ENCODE measurements around the gene ATP6V0D1.
A peak's percentile ranks its signal among the peaks of the same experiment; 100 is the strongest.
"Not testable (repeated sequence)": the region's sequence is repeated elsewhere in the genome, so short reads cannot be mapped to it uniquely, and the experiment has no call there.

Gene ATP6V0D1

DNA sequence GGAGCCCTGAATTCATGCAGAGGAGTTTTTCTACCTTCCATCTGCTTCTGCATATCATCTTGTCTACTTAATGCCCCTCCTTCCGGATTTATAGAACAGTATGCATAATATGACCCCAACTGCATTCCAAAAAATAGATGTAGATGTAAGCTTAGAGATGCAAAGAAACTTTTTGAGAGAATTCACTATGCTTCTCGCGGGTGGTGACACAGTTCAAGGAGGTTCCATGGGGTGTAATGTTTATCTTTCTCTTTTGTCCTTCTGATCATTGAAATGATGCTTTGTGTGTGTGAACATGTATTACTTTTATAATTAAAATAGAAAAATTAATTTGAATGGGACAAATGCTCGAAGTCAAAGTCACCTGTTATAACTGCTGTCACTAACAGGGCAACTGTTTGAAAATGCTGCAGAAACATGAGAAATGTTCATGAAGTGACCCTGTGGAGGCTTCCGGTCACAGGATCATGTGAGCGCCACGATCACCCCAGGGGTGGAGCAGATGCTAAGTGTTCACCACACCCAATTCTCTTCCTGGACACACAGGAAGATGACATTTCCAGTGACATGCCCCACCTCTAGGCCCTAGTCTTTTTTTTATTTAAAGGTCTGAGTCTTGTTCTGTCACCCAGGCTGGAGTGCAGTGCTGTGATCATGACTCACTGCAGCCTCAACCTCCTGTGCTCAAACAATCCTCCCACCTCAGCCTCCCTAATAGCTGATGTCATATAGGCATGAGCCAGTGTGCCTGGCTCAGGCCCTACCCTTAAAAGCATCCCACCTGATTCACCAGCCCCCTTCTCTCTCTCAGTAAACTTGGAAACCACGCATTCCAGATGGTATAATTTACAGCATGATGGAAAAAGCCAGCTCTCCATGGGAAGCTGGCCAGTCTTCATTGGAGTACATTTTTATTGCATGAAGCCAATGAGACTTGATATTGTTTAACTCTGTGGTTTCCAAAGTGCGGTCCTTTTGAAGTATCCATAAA, 23.4 kb upstream of the ATP6V0D1 start:
- DNase-seq (ENCODE audit: low spot score): no peak

DNA sequence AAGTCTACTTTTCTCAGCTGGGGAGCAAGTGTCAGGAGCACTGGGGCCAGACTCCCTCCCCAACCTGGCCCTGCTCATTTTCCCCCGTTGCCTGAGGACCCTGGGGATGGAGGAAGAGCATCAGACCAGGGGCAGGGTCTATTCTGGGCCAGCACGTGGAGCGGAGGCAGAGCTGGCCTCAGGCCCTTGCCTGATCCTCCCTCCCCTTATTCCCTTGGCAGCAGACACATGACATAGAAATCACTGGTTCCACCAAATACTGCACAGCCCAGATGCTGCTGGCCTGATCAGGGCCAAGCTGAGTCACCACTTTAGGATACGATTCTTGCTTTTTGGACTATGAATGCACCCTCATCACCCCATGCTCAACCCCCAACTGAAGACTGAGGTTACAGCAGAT, 18.1 kb upstream of the ATP6V0D1 start:
- DNase-seq (ENCODE audit: low spot score): no peak

DNA sequence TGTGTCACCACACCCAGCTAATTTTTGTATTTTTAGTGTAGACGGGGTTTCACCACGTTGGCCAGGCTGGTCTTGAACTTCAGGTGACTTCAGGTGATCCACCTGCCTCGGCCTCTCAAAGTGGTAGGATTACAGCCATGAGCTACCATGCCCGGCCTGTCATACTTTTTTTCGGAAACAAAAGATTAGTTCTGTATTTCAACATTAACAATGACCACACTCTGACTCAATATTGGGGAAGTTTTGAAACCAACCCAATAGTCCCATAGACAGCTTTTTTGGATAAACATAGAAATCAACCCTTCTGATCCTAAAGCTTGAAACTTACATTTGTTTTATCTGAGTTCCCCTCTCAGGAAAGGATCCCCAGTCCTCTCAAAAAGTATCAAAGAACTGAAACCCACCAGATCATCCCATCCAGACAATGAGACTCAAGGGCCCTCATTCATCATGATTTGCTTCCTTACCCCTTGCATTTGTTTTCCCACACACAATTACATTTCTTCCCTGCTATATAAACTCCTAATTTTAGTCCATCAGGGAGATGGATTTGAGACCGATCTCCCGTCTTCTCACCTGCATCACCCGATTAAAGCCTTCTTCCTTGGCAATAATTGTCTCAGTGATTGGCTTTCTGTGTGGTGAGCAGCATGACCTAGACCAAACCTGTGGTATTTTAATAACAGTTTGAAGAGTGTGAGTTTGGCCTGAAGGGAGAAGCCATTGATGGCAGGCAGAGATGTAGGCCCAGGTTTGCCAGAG, 9.6 kb upstream of the ATP6V0D1 start:
- DNase-seq (ENCODE audit: low spot score): peak; percentile 31

DNA sequence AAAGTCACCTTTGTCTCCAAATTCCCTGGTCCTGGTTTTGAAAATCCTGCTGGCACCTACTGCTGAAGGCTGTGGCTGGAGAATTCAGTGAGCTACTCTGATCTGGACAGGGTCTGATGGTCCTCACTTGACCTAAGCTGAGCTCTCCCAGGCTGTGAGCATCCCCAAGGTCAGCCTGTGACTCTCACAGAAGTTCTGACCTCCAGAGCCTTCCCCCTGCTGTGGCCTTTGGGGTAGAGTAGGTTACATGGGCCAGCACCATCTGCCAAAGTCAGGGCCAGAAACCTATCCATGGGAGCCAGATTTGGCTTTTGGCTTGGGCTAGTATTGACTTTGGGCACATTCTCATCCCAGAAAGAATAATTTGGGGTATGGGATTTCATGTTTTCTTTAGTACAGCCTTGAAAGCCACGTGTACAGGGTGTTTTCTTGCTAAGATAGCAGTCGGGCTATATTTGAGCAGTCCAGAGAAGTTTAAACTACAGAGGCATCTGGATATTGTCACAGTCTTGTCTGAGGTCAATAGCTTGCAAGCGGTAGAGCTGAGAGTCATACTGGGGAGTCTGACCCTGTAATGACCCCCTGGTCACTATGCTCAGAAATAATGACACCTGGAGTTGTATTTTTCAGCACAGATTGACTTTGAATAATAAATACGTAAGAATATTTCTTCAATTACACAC, 8.6 kb upstream of the ATP6V0D1 start:
- no peak for DNase-seq (ENCODE audit: low spot score)

DNA sequence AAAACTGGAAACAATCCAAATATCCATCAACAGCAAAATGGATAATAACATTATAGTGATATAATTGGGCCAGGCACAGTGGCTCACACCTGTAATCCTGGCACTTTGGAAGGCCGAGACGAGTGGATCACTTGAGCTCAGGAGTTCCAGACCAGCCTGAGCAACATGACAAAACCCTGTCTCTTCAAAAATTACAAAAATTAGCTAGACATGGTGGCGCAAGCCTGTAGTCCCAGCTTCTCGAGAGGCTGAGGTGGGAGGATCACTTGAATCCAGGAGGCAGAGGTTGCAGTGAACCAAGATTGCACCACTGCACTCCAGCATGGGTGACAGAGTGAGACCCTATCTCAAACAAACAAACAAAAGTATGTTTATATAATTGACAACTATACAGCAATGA, 6.6 kb upstream of the ATP6V0D1 start:
- not testable (repeated sequence) for DNase-seq (ENCODE audit: low spot score)

DNA sequence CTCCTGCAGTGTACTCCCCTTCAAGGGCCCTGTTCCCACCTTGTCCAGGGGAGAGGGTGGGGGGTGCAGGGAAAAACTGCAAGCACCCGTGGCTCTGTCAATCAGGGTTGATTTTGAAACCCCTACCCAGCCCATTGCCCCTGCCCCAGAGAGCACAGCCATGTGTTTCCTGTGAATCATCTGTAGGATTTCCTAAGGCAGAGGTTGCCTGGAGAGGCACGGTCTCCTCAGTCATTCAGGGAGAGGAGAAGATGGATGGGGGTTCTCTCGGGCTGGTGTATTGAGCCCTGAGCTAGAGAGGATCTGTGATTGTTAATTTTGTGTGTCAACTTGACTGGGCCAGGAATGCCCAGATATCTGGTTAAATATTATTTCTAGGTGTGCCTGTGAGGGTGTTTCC, 5.8 kb upstream of the ATP6V0D1 start:
- DNase-seq (ENCODE audit: low spot score): no peak

DNA sequence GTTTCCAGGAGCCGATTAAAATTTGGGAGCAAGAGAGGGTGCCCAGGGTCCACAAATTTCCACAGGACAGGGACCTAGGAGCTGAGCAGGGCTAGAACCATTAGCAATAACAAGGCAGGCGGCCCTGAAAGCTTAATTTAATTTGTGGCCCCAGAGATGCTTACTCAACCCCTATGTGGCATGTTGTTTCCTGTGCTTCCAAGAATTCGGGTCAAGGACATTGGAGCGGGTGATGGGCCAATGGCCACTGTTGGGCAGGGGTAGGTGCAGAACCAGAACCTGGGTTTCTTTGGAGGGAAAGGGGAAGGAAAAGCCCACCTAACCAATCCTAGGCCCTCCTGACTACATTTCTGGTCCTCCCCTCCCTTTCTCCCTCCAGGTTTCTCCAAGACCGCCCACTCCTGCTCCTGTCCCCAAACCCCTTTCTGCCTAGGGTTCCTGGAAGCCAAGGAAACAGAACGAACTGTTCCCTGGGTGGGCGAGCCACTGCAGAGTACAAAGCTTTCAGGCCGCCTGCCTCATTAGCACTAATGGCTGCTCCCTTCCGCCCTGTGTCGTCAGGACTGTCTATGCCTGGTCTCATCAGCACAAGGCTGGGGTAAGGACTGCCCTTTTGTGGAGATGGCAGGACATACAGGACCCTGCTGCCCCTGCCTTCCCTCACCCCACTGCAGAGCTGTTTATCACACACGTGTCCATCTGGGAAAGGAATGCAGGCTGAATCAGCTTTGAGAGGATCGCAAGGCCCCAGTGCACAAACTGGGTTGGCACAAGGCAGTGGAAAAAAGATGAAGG, 3.0 kb upstream of the ATP6V0D1 start:
- DNase-seq (ENCODE audit: low spot score): no peak

DNA sequence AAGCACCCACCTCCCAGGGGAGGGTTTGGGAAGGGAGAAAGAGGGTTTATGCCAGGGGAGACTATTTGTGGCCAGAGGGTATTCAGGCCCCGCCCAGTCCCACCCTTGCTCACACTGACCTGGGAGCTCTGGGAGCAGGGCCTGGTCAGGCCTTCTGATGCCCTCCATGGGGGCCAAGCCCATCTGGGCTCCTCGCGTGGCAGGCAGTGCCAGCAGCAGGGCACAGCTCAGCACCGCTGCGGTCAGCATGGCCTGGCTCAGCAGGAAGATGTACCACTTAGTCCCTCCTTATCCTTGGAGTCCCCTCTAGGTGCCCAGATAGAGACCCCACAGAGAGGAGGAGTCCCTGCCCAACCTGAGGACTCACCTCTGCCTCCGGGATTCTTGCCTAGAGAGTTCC, 2.2 kb upstream of the ATP6V0D1 start, which contains the start of gene AGRP:
TSS of gene AGRP (minus strand) at position 398 of the 400 bp plus-strand sequence. CDS start at position 249, 149 bp downstream.
- DNase-seq (ENCODE audit: low spot score): no peak

DNA sequence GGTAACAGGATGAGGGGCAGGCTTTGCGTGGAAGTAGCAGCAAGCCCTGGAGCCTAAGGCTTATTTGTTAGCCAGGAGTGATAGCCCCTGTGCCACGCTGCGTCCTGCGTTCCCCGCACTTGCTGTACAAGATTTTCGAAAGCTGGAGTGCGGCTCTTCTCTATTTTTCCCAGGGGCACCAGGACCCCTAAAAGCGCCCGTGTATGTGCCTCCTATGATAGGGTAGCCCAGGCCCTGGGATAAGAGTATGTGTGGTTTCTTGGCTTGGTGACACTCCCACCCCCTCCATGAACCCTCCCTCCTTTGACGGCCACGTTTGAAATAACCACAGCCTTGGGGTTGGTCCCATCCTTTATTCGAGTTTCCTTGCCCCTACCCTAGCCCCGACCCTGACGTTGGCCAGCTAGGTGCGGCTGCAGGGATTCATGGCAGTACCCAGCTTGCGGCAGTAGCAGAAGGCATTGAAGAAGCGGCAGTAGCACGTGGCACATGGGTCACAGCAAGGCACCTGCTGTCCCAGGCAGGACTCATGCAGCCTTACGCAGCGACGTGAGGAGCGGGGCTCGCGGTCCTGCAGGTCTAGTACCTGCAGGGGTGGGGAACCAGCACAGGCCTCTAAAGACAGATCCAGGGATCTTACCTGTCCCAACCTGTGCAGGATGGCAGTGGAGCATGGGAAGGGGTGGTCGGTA, 1.4 kb upstream of the ATP6V0D1 start:
- DNase-seq (ENCODE audit: low spot score): no peak

DNA sequence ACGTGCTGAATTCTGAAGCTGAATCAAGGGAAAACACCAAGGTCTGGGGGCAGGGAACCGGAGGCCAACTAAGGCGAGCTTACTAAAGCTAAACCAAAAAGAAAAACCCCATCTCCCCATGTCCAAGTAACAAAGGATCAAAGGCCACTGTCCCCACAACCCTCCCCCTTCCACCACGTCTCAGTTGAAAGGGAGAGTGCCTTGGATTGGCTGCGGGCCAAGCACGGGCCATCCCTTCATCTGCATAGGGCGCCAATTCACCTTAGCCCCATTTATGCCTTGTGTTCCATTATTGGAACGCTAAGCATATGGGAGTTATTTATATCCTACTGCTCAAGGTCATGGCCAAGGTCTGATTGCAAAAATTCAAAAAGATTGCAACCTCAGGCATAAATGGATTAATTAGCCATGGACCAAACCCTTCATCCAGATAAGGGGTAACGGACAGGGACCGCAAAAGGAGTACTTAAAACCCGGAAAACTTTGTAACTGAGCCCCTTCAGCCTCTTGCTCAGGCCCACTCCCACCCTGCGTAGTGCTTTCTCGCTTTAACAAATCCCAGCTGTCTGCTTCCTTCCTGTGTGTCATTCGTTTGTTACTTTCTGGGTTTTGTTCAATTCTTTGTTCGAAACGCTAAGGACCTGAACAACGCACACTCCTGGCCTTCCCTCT, 740 bp upstream of the ATP6V0D1 start:
- peak; percentile 32 for DNase-seq (ENCODE audit: low spot score)

DNA sequence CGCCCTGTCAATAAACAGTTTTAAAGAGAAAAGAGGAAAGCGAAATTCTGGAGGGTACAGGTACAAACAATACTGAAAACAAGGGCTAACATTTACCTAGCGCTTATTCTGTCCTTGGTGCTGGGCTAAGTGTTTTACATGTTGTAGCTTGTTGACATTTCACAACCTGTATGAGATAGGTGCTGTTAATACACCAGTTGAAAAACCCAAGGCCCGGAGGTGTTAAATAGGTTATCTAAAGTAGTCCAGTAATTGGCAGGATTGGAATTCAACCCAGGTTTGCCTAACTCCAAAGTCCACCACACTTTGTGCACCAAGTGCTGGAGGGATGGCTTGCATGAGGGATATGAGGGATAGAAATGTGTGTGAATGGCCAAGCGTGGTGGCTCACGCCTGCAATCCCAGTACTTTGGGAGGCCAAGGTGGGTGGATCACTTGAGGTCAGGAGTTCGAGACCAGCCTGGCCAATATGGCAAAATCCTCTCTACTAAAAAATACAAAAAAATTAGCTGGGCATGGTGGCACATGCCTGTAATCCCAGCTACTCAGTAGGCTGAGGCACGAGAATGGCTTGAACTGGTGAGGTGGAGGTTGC, 2.9 kb downstream of the ATP6V0D1 start:
- DNase-seq (ENCODE audit: low spot score): no peak

DNA sequence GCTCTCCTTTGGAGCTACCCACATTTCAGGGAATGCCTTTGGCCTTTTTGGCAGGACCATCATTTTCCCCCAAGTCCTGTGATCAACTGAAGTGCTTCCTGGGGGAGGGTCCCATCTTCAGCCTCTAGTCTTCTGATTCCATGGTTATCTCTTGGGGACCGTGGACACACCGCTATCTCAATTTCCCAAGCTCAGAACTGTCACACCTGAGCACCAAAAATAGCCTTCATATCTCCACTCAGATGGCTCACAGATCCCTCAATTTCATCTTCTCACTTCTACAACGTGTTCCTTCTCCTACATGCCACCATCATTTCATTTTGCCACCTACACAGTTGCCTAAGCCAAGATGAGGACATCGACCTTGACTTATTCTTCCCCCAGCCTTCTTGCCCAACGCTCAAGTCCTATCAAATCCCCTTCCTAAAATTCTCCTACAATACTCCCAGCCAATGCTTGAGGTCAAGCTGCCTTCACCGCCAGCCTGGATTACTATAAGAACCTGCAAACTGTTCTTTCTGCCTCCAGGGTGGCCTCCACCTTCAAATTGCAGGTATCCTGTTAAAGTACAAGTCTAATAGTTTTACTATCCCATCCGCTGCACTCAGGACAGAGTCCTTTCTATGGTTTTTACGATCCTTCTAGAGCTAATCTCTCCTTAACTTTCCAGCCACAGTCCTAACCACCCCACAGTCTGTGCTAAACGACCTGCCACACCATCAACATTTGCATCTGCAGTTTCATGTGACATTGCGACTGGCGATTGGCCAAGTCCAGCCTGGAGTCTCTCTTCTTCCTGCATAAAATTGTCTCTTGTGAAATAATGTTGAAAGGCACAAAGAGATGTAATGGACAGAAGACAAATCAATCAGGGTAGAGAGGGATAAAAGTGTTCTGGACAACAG, 6.2 kb downstream of the ATP6V0D1 start:
- peak; percentile 24 for DNase-seq (ENCODE audit: low spot score)

DNA sequence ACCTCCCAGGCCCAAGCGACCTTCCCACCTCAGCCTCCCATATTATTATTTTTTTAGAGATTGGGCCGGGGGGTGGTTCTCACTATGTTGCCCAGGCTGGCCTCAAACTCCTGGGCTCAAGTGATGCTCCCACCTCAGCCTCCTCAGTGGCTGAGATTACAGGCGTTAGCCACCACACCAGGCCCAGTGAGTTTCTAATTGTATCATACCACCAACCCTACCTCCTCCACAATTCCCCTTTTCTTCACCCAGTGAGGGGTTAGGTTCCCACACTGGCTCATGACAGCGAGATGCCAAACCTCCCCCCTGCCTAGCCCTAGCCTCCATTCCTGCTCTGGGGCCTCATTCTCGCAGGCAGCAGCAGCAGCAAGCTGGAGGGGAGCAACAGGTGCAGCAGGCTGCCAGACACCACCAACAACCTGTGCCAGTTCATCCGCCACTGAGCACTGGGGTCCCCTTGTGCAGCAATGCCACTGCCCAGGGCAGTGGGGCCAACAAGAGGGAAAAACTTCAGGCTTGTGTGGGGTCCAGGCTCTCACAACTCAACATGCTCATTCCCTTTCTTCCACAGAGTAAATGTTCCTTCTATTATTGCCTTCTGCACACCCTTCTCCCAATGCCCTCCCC, 9.1 kb downstream of the ATP6V0D1 start:
- DNase-seq (ENCODE audit: low spot score): no peak

DNA sequence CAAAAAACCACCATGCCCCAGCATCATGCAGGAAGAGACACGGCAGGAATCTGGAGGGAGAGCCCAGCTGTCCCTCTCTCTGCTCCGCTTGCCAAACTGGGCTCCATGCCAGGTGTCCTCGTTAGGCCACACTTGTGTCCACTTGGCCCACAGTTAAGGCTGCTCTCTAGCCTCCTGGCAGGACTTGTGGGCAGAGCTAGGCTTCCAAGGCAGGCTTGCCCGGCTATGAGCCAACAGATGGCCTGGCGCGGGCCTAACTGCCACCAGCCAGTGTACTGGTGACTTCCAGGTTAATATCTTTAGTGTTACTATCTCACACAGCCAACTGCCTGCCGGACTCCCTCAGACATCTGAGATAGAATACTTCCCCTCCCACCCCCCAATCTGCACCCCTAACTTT, 10.6 kb downstream of the ATP6V0D1 start:
- peak; percentile 95 for DNase-seq (ENCODE audit: low spot score)

DNA sequence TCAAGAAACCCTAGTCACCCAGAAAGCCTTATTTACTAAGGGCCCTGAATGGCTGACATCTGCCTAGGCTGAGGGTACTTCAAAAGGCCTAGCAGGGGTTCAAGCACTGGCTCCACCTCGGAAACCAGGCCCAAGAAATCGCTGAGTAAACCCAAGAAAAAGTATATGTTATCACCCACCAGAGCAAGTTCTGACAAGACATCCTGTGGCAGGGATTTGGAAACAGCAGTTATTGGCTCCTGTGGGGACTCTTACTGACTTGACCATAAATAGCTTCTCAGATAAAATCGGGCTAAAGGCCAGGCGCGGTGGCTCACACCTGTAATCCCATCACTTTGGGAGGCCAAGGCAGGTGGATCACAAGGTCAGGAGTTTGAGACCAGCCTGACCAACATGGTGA, 12.2 kb downstream of the ATP6V0D1 start:
- no peak for DNase-seq (ENCODE audit: low spot score)

DNA sequence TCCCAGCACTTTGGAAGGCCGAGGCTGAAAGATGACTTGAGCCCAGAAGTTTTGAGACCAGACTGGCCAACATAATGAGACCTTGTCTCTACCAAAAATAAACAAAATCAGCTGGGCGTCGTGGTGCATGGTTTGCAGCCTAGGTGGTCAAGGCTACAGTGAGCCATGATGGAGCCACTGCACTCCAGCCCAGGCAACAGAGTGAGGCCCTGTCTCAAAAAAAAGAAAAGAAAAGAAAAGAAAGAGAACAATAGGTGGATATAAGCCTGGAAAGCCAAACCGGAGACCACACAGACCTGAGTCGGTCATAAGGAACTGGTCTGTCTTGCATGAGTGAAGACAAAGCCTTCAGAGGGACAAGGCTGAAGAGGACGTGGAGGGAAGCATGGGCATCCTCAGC, 14.4 kb downstream of the ATP6V0D1 start:
- no peak for DNase-seq (ENCODE audit: low spot score)

DNA sequence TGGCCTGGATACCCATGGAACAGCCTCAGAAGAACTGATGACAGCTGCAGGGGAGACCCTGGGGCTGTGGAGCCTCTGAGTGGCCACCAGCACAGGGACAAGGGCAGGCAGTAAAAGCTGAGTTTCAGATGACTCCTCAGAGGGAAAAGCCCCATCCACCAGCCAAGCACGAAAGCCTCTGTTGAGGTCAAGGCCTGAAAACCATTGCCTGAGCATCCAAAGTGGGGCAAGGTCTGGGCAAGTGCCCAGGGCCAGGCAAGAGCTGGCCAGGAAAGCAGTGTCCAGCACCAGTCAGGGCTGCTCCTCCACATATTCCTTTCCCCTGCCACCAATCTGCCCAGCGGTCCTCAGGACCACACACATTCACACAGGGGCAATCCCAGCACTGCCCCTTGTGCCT, 16.4 kb downstream of the ATP6V0D1 start:
- DNase-seq (ENCODE audit: low spot score): peak; percentile 26

DNA sequence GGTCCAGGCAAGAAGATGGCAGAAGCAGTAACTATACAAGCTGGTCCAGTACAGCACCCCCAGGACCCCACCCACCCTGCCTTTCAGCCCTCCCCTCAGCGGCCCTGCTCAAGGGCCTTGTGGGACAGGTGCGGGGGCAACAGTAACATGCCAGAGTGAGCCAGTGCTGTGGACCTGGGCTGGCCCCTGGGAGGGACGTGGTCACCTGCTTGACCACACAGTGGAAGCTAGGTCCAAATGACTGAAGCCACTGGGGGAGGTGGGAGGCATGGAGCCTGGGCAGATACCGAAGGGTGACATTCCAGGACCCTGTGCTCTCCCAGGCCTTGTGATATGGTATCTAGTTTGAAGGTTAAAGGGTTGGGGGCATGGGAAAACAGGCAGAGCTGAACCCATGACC, 17.3 kb downstream of the ATP6V0D1 start:
- no peak for DNase-seq (ENCODE audit: low spot score)

Measured in pons (tissue), 1 donor.